ENCODE data around the gene THAP4. TPM values are rescaled to one million over a fixed set of nuclear protein-coding genes. Genes with fewer than 3 reads are reported as not detected.

The THAP4 gene
- total and polyA plus RNA-seq, 2 of the 4 experiments (the other 2 are of a cell fraction): 33.9 to 55.1 TPM

DNA sequence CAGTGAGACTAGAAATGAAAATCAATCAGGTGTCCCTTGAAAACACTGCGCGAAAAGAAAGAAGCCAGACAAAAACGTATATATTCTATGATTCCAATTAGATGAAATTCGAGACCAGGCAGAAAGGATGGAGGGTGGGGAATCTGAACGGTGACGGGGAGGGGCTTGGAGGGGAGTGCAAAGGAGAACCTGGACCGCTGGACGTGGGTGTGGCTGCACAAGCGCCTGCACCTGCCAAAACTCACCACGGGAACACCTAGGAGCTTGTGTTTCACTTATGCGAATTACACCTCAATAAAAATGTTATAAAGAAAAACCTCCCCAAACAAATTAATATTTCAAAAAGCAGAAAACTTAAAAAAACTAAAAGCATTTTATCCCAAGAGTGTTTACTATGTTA, 21.9 kb downstream of the THAP4 start:
- Histone ChIP-seq H4K8ac (ENCODE audit: low read depth in 2 of 2, low read length in 2 of 2) (no peak overlapping the region), H2BK15ac (ENCODE audit: low read depth, low read length) (no peak overlapping the region), H3K56ac (ENCODE audit: extremely low read depth, insufficient read depth, low read length) (no peak overlapping the region), H3K27ac (ENCODE audit: insufficient read depth, low read length) (no peak overlapping the region), H4K20me1 (ENCODE audit: insufficient read depth, low read length) (peaks cover 48% of the 10 kb centered on the region), H3K9me1 (ENCODE audit: insufficient read depth, low read length) (peaks cover 19% of the 10 kb centered on the region), H3K4me1 (ENCODE audit: control insufficient read depth, insufficient read depth, low read length) (peaks cover 11% of the 10 kb centered on the region), H3K27me3 (ENCODE audit: control insufficient read depth, insufficient read depth, low read length) (no peaks in the 10 kb centered on the region), H2AK5ac (ENCODE audit: low read depth, low read length) (no peak overlapping the region), H3K14ac (replicated peaks; ENCODE audit: low read depth, low read length) (no peak overlapping the region), H3K4ac (ENCODE audit: low read depth, low read length) (no peak overlapping the region), H3K18ac (ENCODE audit: low read depth, low read length) (no peak overlapping the region), H2BK20ac (ENCODE audit: low read depth, low read length) (no peak overlapping the region), H3K9me3 (ENCODE audit: control insufficient read depth, insufficient read depth, low read length) (no peaks in the 10 kb centered on the region), H2BK120ac (ENCODE audit: low read depth, low read length) (no peak overlapping the region), H4K91ac (ENCODE audit: insufficient read depth, low read depth, low read length) (no peak overlapping the region), H3K9ac (ENCODE audit: low read depth, low read length) (no peak overlapping the region), H3K4me2 (ENCODE audit: low read depth, low read length) (no peak overlapping the region), H3K23ac (ENCODE audit: low read depth, low read length) (no peak overlapping the region), H2AFZ (replicated peaks; ENCODE audit: low read length, poor library complexity) (no peak overlapping the region), H3K79me1 (ENCODE audit: low read depth in 1 of 2, low read length in 2 of 2) (peaks cover 41 to 85% of the 10 kb centered on the region in 2 experiments), H3K36me3 (ENCODE audit: control insufficient read depth, insufficient read depth, low read length) (peaks cover 9% of the 10 kb centered on the region), H3K4me3 (ENCODE audit: insufficient read depth, low read depth, low read length) (no peak overlapping the region), H2BK5ac (ENCODE audit: low read depth, low read length, poor library complexity, severe bottlenecking) (no peak overlapping the region), H4K5ac (ENCODE audit: low read depth, low read length) (no peak overlapping the region), H2AK9ac (replicated peaks; ENCODE audit: low read depth, low read length, poor library complexity) (no peak overlapping the region)
- TF ChIP-seq CHD1 (IDR thresholded peaks at IDR 0.05; ENCODE audit: low read depth, low read length) (no peak), CEBPB (IDR thresholded peaks at IDR 0.05; ENCODE audit: low read depth, low read length) (no peak)
- TF ChIP-seq, protein P1, sequence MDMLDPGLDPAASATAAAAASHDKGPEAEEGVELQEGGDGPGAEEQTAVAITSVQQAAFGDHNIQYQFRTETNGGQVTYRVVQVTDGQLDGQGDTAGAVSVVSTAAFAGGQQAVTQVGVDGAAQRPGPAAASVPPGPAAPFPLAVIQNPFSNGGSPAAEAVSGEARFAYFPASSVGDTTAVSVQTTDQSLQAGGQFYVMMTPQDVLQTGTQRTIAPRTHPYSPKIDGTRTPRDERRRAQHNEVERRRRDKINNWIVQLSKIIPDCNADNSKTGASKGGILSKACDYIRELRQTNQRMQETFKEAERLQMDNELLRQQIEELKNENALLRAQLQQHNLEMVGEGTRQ (IDR thresholded peaks at IDR 0.05; ENCODE audit: low read depth, low read length): no peak
- TF ChIP-seq, protein P2, sequence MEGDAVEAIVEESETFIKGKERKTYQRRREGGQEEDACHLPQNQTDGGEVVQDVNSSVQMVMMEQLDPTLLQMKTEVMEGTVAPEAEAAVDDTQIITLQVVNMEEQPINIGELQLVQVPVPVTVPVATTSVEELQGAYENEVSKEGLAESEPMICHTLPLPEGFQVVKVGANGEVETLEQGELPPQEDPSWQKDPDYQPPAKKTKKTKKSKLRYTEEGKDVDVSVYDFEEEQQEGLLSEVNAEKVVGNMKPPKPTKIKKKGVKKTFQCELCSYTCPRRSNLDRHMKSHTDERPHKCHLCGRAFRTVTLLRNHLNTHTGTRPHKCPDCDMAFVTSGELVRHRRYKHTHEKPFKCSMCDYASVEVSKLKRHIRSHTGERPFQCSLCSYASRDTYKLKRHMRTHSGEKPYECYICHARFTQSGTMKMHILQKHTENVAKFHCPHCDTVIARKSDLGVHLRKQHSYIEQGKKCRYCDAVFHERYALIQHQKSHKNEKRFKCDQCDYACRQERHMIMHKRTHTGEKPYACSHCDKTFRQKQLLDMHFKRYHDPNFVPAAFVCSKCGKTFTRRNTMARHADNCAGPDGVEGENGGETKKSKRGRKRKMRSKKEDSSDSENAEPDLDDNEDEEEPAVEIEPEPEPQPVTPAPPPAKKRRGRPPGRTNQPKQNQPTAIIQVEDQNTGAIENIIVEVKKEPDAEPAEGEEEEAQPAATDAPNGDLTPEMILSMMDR (conservative IDR thresholded peaks at IDR 0.05; ENCODE audit: low read depth, low read length): no peak
- TF ChIP-seq, protein P3, sequence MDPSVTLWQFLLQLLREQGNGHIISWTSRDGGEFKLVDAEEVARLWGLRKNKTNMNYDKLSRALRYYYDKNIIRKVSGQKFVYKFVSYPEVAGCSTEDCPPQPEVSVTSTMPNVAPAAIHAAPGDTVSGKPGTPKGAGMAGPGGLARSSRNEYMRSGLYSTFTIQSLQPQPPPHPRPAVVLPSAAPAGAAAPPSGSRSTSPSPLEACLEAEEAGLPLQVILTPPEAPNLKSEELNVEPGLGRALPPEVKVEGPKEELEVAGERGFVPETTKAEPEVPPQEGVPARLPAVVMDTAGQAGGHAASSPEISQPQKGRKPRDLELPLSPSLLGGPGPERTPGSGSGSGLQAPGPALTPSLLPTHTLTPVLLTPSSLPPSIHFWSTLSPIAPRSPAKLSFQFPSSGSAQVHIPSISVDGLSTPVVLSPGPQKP (IDR thresholded peaks at IDR 0.05; ENCODE audit: borderline replicate concordance, low read depth, low read length): no peak
- in situ Hi-C loops (cut with MboI; ENCODE audit: low sequenced_read_pairs) (no loop called here), dilution Hi-C loops (cut with HindIII; ENCODE audit: low sequenced_read_pairs, unreplicated experiment) (no loop called here), intact Hi-C loops (cut with micrococcal nuclease) (no loop called here)
- DNase-seq (no peak), ATAC-seq (ENCODE audit: low read depth) (no peak)
- no TSS peak for BruUV-seq (replicated peaks)
- ChIA-PET POLR2A (ENCODE audit: unreplicated experiment) (no interaction called here), CTCF (no interaction called here)
- no CpG with 5 or more reads among the region's 11 CpGs for WGBS, 2 experiments (ENCODE audit: extremely low coverage in 2 of 2, insufficient read length in 1 of 2)
